Measurements from ENCODE around the gene UNC5C.
"Not testable (repeated sequence)": the region's sequence is repeated elsewhere in the genome, so short reads cannot be mapped to it uniquely, and the experiment has no call there.

UNC5C gene

DNA sequence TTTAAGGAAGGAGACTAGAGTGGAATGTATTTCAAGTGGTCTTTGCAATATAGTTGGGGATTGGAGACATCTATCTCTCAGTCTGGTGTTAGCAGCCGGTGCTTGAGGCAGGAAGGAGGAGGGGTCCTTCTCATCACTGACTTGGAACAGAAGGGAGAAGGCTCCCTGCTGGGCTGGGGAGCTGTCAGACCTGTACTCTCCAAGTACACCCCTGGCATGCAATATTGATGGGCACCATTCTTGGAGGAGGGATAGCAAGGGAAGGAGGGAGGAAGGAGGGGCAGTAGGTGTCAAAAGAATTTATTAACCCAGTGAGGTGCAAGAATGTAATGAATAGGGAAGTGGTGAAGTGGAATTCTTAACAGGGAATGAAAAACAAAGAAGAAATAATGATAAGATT is 338.8 kb downstream of the UNC5C start:
- no peak for DNase-seq

DNA sequence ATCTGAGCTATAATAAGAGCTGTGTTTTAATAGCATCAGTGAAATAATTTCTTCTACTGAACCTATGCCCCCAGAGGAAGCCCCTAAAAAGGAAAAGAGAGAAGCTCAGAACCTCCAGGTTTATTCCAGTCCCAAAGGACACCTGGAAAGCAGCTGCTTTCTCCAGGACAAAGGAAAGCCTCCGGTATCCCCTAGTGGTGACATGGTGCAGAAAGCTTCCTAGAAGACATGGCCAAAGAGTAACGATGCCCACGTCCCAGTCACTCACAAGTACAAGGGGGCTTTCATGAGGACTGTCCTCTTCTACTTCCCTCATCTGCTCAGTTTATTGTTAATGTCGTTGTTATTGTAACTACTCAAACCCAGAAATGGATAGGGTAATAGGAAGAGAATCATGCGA is 343.9 kb downstream of the UNC5C start:
- DNase-seq = no peak

DNA sequence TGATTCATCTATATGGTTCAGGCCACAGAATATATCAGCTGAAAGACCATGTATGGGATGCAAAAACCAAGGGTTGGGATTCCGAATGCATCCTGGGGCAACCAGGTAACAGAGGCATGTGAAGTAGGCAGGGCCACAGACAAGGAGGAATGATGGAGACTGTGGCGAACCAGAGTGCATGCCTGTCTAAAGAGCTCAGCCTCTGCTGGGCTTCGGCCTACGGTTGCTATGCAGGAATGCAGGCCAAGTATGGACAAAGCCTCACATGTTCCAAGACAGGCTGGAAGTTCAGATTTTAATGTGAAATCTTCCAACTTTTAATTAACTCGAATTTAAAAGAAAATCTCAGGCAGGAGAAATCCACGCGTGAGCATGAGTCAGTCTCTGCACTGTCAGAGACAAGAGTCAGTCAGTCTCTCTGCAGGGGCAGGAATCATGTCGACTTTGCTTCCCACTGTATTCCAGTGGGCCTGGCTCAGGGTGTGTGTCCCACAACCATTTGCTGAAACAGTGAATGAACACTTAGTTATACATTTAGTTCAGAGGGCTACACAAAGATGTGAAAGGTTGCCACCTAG is 344.4 kb downstream of the UNC5C start:
- no peak for DNase-seq

DNA sequence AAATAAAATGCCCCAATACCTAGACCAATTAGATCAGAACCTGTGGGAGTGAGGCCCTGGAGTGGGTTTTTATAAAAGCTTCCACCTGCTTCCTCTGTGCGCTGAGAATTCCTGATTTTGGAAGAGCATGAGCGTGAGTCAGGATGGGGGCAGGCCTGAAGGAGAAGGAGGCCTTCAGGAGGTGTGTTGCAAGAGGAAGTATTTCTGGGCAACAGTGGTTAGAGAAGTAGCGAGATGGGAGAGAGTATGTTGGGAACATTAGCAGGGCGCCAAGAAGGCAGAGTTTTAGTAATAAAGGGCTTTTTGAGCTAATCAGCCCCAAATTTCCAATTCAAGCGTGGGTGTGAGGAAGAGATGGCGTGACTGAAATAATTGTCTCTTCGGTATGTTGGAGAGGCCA is 349.8 kb downstream of the UNC5C start:
- DNase-seq = no peak

DNA sequence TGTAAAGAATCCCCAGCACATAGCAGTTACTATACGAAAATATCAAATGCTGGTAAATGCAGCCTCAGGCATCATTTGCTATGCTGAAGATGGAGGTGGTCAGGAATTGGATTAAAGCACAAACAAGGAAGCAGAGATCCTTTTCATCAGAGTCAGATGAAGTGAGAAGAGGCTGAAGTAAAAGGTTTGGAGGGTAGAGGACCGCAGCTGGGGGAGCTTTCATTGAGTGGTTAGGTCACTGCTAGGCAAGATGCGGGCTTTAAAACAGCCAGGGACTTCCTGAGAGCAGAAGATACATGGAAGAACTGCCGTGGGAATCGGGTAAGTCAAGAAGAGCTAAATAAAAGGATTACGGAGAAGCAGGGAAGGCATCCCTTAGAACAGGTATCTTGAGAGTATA is 351.4 kb downstream of the UNC5C start:
- no peak for DNase-seq

DNA sequence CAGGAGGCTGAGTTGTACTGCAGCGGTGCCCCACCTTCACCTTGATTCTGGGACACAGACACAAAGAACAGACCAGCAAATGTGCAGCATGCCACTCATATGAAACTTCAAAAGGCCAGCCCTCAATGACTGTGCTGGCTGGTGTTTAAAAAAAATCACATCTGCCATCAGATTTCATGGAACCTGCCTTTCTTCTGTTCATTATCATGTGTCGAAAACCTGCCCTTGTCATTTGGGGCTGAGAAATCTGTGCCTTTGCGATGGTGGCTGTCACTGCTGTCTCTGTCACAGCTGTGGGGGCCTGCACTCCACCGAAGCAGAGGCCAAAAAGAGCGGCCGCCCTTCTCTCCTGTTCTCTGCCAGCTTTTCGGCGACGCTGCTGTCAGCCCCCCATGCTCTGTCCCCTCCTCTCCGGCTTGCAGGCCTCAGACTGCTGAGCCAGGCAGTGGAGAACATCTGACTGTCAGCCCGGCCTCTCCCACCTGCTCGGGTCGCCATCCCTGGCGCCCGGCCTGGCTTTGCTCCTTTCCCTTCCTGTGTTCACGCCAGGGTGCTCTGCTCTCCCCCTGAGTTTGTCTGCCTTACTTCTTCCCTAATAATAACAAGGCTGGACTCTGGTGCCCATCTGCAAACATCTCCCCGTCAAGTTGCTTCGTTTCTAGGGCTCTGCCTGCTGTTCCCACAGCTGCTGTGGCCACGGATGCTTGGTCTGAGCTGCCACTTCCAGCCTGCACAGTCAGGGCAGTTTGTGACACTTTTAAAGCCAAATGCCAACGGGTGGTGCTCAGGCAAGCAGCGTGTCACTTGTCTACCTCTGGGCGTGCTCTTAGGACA is 355.2 kb downstream of the UNC5C start:
- peak; percentile 42 for DNase-seq

DNA sequence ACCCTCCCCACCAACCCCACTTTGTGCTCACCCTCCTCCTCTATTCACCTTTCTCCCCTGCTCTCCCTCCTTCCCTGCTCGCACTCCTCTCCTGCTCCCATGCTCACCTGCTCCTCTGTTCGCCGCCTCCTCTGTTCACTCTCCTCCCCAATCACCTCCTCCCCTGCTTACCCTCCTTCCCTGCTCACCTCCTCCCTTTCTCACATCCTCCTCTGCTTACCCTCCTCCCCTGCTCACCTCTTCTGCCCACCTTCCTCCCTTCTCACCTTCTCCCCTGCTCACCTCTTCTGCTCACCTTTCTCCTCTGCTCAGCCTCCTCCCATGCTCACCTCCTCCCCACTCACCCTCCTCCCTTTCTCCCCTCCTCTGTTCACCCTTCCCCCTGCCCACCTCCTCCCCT is 357.2 kb downstream of the UNC5C start:
- DNase-seq = no peak

DNA sequence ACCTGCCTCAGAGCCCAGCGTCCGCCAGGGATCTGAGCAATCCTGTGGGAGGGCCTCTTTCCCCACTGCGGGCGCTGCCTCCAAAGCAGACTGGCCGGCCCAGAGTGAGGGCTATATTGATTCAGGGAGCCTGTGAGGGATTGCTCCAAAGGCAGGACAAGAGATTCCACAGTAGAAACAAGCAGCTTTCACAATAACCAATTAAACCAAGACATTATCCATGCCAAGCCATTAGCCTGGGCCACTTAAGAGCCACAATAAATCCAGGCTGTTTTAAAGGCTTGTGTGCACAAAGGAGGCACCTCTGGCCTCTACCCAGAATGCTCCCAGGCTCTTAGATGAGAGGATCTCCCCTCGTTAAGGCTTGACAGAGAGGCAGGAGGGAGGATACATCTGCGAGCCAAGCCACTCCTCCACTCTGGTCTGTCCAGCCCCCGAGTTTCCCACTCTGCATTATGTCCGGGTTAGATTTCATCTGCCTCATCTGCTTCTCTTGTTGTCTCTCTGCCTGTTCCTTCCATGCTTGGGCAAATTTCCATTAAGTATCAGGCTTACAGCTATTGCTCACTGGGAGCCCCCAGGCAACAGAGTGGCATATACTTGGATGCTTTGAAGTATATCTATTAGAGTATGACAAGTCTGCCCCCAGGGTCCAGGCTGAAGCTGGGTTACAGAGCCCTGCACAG is 357.9 kb downstream of the UNC5C start:
- DNase-seq = peak; percentile 34

DNA sequence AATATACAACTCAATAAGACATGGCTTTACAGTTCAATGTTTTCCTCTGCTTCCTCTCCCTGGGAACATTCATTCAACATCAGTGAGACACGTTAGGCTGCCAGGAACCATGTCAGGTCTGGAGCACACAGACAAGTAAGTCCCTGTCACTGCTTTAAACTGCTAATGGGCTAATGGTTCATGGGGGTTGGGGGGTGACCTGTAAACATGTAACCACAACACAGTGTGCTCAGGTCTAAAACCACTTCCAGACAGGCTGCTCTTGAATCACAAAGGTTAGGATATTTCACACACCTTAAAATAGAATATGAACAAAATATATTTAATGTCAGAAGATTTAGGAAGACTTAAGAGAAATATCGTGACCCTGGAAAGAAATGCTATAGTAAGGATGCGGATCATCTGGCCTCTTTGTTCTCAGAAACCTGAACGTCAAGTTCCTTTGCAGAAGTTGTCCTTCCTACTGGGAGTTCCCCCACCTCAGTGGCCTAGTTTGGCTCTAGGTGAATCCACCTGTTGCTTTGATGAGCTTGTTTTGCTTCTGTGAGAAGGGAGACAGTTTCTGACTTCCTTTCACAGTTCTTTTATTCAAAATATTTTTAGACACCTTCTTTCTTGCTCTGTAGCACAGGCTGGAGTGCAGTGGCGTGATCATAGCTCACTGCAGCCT is 359.9 kb downstream of the UNC5C start:
- no peak for DNase-seq

DNA sequence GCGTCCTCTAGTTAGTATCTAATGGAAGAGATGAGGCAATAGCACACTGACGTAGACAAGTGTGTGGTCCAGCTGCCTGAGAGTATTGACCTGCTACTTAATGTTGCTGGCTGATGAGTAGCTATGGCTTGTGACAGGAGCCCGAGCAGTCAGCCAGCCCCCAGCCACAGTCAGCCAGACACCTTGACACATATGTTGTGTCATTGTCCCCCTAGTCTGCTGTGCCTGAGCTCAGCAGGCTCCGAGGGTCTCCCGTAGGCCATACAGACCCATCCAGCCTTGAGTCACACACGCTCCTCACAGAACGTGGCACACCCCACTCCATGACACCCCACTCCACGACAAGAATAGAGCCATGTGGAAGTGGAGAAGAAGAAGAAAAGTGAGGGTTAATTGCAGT is 362.1 kb downstream of the UNC5C start:
- no peak for DNase-seq

DNA sequence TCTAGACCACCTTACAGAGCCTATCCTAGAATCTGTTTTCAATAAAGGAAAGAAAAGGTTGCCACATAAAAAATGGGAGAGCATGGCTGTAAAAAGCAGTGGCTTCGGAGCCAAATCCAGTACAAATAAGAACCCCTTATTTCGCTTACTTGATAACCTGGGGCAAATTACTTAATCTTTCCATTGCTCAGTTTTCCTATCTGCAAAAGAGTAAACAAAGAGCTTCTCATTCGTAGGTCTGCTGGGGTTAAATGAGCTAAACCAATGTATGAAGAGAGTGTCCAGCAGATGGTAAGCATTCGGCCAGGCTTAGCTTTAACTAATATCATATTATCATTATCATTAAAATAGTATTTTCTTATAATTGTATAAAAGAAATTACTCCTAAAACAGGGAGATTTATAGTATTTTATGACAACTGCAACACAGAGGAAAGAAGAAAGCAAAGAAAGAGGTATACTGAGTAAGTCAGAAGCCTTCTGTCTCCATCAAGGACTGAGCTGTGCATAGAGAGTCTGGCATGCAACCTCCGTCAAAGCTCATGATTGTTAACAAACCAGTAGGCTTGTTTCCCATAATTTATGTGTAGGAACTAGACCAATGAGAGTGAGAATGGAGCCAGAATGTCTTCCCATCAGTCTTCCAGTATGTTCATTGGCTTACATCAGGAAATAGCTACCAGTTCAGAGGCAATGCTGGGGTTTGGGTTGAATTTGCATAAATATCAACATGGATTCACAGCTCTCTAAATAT is 364.9 kb downstream of the UNC5C start:
- no peak for DNase-seq

DNA sequence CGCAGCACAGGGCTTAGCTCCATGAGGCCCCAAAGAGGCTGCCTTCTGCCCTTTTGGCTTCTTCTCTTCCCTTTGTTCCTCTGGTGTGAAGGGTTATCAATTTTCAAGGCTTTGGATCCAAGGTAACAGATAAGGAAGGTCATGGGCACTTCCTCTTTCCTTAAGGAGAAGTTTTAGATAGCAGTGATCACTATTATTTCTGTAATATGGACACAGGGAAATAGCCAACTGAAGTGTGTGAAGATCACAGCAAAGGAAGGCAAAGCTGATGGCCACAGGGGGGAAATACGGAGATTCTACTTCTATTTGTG is 366.8 kb downstream of the UNC5C start:
- no peak for DNase-seq

DNA sequence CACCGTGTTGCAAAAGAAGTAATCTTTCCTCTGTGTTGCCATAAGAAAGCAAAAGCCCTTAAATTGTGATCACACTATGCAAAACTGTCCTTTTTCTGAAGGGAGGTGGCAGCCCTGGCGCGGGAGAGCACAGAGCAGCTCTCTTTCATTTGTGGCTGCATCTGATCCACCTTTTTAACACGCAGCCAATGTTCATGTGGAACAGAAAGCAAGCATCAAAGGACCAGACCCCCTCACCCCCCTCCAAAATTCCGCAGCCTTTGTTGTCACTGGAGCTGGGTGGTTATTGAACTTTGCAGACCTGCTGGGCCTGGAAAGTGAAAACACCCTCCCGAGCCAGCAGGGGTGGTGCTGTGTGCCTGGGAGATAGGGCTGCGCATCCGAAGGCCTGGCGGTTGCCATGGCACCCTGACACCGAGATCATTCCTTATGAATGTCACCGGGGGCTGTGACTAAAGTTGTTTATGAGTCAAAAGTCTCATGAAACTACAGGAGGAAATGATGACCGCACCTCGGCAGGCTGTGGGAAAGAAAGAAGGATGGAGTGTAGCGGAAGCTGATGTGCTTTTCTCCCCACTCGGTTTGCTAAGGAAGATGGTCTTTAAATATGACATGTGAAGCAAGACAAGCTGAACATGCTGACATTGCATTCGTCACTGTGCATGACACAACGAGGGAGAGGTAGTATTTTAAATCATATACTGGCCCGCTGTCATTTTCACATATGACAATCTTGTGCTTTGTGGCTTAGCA is 367.4 kb downstream of the UNC5C start:
- DNase-seq = no peak

DNA sequence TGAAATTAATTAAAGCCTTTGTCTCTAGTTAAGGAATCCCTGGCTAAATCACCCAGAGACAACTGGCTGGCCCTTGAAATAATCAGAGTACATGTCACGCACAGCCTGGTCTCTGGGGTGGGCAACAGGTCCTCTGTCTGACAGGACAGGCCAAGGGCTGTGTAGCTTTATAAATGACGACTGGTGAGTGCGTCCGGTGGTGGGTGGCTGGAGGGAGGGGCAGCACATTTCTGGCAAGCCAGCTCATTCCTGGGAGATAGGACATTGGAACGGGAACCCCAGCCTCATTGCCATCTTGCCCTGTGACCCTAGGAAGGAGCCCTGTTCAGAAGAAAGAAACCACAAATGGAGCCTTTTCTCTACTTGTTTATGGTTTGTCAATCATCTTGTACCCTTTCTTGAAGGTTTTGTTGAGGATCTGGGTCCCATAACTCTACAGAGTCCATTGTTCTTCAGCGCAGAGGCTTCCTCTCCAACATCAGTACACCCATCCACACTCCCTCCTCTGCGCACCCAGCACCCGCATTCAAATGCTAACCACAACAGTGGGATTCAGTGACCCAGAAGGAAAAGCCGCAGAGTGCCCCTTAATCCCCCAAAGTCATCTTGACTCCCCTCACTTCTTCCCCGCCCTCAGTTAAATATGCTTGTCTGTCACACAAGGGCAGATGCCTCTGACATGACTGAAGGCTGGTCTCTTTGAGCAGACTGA is 368.1 kb downstream of the UNC5C start:
- no peak for DNase-seq

DNA sequence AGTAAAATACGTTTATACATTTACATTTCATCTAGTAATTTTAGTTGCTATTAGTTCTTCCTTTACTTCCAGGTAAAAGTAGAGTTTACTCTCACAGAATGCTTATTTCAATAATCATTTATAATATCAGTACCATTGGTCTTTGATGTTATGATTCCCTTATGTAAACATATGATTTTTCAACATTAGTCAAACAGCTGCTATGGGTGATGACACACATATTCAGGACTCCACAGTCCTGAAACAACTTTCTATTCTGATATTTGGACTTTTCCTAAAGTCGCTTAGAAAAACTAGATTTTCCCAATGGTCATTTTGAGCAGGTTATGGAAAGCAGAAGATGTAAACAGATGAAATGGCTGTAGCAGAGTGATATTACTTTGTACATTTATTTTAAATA is 369.8 kb downstream of the UNC5C start:
- DNase-seq = no peak

DNA sequence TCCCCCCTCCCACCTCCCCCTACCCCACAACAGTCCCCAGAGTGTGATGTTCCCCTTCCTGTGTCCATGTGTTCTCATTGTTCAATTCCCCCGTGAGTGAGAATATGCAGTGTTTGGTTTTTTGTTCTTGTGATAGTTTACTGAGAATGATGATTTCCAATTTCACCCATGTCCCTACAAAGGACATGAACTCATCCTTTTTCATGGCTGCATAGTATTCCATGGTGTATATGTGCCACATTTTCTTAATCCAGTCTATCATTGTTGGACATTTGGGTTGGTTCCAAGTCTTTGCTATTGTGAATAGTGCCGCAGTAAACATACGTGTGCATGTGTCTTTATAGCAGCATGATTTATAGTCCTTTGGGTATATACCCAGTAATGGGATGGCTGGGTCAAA is 377.4 kb downstream of the UNC5C start:
- DNase-seq = not testable (repeated sequence)

DNA sequence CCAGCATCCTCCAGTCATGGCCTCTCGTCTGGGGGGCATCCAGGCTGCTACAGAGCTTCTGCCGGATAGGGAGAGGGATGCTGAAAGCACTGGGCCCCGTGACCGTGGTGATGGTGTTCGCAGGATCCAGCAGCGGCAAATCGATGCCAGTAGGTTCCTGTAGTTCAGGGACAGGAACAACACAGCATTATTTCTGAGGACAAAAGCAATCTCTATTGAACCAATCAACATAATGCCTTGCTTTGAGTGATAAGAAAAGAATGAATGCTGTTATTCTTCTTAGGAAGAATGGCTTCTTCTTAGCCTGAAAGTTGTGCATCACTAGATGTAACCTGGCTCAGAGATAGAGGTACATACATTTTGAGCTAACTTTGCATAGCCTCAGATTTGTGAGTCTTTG is 378.6 kb downstream of the UNC5C start:
- no peak for DNase-seq

DNA sequence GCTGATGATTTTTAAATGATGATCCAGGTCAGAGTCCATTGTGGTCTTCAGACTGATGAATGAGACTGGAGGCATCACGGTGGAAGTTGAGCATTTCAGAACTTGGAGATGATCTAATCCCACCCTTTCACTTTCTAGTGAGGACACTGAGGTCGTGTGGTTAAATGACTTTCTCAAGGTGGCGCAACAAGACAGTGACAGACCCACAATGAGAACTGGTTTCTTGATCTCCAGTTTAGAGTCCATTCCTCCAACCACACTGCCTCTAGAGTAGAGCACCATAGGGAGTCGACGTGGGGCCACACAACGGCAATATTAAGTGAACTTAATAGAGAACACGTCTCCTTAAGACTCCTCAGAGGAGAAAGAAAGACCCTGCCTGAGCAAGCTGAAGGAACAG is 381.0 kb downstream of the UNC5C start:
- no peak for DNase-seq

DNA sequence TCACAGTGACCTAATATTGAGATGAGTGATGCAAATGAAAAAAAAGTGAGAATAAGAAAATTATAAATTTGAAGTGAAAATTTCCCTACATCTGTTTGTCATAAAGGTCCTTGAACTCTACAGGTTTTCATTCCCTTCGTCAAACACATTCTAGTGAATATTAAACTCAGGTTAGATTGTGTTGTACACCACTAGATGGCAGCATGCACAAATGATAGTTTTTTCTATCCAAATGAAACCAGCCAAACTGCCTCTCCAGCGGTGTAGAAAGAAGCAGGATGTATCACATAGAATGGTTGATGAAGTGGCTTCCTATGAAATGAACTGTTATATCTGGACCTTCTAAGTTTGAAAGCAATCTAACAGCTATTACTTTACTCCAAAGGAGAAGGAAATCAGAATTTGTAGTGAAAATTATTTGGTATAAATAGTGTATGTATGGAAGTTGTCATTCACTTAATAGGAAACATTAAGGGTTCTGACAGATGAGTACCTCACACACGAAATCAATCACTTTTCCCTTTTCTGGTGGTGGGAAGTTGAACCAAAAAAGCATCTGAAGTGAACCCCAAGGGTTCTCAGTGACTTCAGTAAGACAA is 382.7 kb downstream of the UNC5C start:
- DNase-seq = peak; percentile 36

DNA sequence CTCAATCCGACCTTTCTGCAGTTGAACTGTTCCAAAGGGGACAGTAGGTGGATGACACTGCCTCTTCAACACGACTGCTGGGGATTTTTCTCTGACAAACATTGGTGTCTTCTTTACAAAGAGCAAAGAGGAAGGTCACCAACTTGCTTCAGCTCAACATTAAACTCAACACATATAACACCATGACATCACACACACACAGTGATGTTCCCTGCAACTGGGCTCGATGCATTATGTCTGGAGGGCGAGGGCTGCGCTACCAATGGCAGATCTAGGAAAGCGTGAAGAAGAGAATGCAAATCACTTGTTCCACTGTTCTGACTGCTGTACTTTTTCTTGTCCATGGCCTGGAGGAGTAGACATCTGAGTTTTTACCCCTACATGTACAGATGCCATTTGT is 385.9 kb downstream of the UNC5C start:
- no peak for DNase-seq

DNA sequence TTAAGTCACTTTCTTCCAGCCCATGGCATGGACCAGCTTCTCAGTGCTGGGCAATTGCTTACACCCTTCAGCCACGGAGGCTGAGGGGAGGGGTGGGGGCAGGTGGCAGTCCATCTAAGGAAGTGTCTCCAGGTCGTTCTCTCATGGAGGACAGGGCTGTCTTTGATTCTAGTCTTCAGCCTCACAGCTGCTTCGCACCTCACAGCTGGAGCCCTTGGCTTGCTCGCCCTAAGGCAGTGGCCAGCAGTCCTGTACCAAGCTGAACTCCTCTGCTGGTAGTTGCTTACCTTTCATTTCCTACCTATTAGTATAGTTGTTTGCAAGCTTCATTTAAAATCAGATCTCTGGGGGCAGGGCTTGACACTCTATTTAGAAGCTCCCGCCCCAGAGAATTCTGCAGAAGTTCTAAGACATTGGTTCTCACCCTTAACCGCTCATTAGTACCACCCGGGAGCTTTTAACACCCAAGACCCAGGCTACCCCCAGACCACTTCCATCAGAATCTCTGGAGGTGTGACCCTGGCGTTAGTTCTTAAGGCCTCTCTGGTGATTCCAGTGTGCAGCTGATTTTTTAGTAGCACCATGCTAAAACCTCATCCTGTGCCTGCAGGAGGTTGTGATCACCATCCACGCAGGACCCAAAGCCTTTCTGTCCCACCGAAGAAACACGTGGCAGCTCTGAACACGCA is 386.8 kb downstream of the UNC5C start:
- DNase-seq = no peak

All from right hindlimb (tissue), 1 donor.